ENCODE results near the gene ATP11A.

ATP11A gene

GRCh38 chr13:112743451-112744167, 53.8 kb downstream of the ATP11A start:
- Histone ChIP-seq H3K36me3 (ENCODE audit: control insufficient read depth, insufficient read depth, low read length) (no peaks in the 10 kb centered on the region), H3K9ac (ENCODE audit: low read length) (no peak overlapping the region), H3K56ac (ENCODE audit: low read length) (no peak overlapping the region), H2BK120ac (ENCODE audit: low read depth, low read length) (no peak overlapping the region), H3K4me3 (ENCODE audit: low read length) (no peak overlapping the region), H2AK5ac (ENCODE audit: low read length) (no peak overlapping the region), H3K4me2 (ENCODE audit: low read length) (no peak overlapping the region), H3K79me1 (ENCODE audit: low read length) (peaks cover 42% of the 10 kb centered on the region), H3K27me3 (ENCODE audit: insufficient read depth, low read length, poor library complexity) (no peaks in the 10 kb centered on the region), H3K23ac (ENCODE audit: low read length) (no peak overlapping the region), H3K79me2 (ENCODE audit: control insufficient read depth, insufficient read depth, low read length) (peaks cover 15% of the 10 kb centered on the region), H3K18ac (ENCODE audit: low read length) (no peak overlapping the region), H2BK15ac (replicated peaks; ENCODE audit: low read depth) (no peak overlapping the region), H2BK5ac (ENCODE audit: low read length) (no peak overlapping the region), H3K4ac (ENCODE audit: low read depth, low read length) (no peak overlapping the region), H3K4me1 (ENCODE audit: control insufficient read depth, low read depth, low read length) (no peaks in the 10 kb centered on the region), H3K27ac (ENCODE audit: low read depth, low read length) (no peak overlapping the region), H4K5ac (ENCODE audit: low read length) (no peak overlapping the region), H4K8ac (ENCODE audit: low read depth, low read length) (no peak overlapping the region)
- DNase-seq, result no peak
- no CpG with 5 or more reads among the region's 12 CpGs for WGBS (ENCODE audit: extremely low coverage, insufficient coverage, low lambda C conversion rate)

- Histone ChIP-seq H3K27me3 (ENCODE audit: insufficient read depth, low read length, poor library complexity) (no peaks in the 10 kb centered on the region), H4K8ac (ENCODE audit: low read depth, low read length) (no peak overlapping the region), H2AK5ac (ENCODE audit: low read length) (no peak overlapping the region), H2BK15ac (replicated peaks; ENCODE audit: low read depth) (no peak overlapping the region), H3K36me3 (ENCODE audit: control insufficient read depth, insufficient read depth, low read length) (no peaks in the 10 kb centered on the region), H3K4me2 (ENCODE audit: low read length) (no peak overlapping the region), H3K4me1 (ENCODE audit: control insufficient read depth, low read depth, low read length) (no peaks in the 10 kb centered on the region), H2BK120ac (ENCODE audit: low read depth, low read length) (no peak overlapping the region), H3K56ac (ENCODE audit: low read length) (no peak overlapping the region), H3K4me3 (ENCODE audit: low read length) (no peak overlapping the region), H3K79me2 (ENCODE audit: control insufficient read depth, insufficient read depth, low read length) (peaks cover 15% of the 10 kb centered on the region), H3K23ac (ENCODE audit: low read length) (no peak overlapping the region), H4K5ac (ENCODE audit: low read length) (no peak overlapping the region), H3K9ac (ENCODE audit: low read length) (no peak overlapping the region), H3K18ac (ENCODE audit: low read length) (no peak overlapping the region), H2BK5ac (ENCODE audit: low read length) (no peak overlapping the region), H3K27ac (ENCODE audit: low read depth, low read length) (no peak overlapping the region), H3K79me1 (ENCODE audit: low read length) (peaks cover 44% of the 10 kb centered on the region), H3K4ac (ENCODE audit: low read depth, low read length) (no peak overlapping the region)
- no peak for DNase-seq
- WGBS (ENCODE audit: extremely low coverage, insufficient coverage, low lambda C conversion rate), result no CpG with 5 or more reads among the region's 22 CpGs
Observed at GRCh38 chr13:112744168-112745021, 54.6 kb downstream of the ATP11A start.

- Histone ChIP-seq H3K4me3 (ENCODE audit: low read length) (no peak overlapping the region), H3K79me2 (ENCODE audit: control insufficient read depth, insufficient read depth, low read length) (peaks cover 13% of the 10 kb centered on the region), H3K56ac (ENCODE audit: low read length) (no peak overlapping the region), H3K27me3 (ENCODE audit: insufficient read depth, low read length, poor library complexity) (no peaks in the 10 kb centered on the region), H3K9ac (ENCODE audit: low read length) (no peak overlapping the region), H3K18ac (ENCODE audit: low read length) (no peak overlapping the region), H2BK15ac (replicated peaks; ENCODE audit: low read depth) (no peak overlapping the region), H3K36me3 (ENCODE audit: control insufficient read depth, insufficient read depth, low read length) (no peaks in the 10 kb centered on the region), H4K5ac (ENCODE audit: low read length) (no peak overlapping the region), H3K23ac (ENCODE audit: low read length) (no peak overlapping the region), H3K4me2 (ENCODE audit: low read length) (no peak overlapping the region), H3K79me1 (ENCODE audit: low read length) (peaks cover 40% of the 10 kb centered on the region), H4K8ac (ENCODE audit: low read depth, low read length) (no peak overlapping the region), H3K4ac (ENCODE audit: low read depth, low read length) (no peak overlapping the region), H3K4me1 (ENCODE audit: control insufficient read depth, low read depth, low read length) (no peaks in the 10 kb centered on the region), H2AK5ac (ENCODE audit: low read length) (no peak overlapping the region), H3K27ac (ENCODE audit: low read depth, low read length) (no peak overlapping the region), H2BK5ac (ENCODE audit: low read length) (no peak overlapping the region), H2BK120ac (ENCODE audit: low read depth, low read length) (no peak overlapping the region)
- WGBS (ENCODE audit: extremely low coverage, insufficient coverage, low lambda C conversion rate), result no CpG with 5 or more reads among the region's 29 CpGs
- no peak for DNase-seq
Observed at GRCh38 chr13:112746044-112746443, 56.2 kb downstream of the ATP11A start.

GRCh38 chr13:112747256-112747655, 57.4 kb downstream of the ATP11A start:
- no peak for DNase-seq
- Histone ChIP-seq H3K4ac (ENCODE audit: low read depth, low read length) (no peak overlapping the region), H3K4me3 (ENCODE audit: low read length) (no peak overlapping the region), H4K8ac (ENCODE audit: low read depth, low read length) (no peak overlapping the region), H3K4me2 (ENCODE audit: low read length) (no peak overlapping the region), H4K5ac (ENCODE audit: low read length) (no peak overlapping the region), H2BK5ac (ENCODE audit: low read length) (no peak overlapping the region), H3K4me1 (ENCODE audit: control insufficient read depth, low read depth, low read length) (no peaks in the 10 kb centered on the region), H3K27ac (ENCODE audit: low read depth, low read length) (no peak overlapping the region), H3K18ac (ENCODE audit: low read length) (no peak overlapping the region), H2AK5ac (ENCODE audit: low read length) (no peak overlapping the region), H3K56ac (ENCODE audit: low read length) (no peak overlapping the region), H2BK120ac (ENCODE audit: low read depth, low read length) (no peak overlapping the region), H3K9ac (ENCODE audit: low read length) (no peak overlapping the region), H3K27me3 (ENCODE audit: insufficient read depth, low read length, poor library complexity) (no peaks in the 10 kb centered on the region), H2BK15ac (replicated peaks; ENCODE audit: low read depth) (no peak overlapping the region), H3K79me1 (ENCODE audit: low read length) (peaks cover 32% of the 10 kb centered on the region), H3K23ac (ENCODE audit: low read length) (no peak overlapping the region), H3K36me3 (ENCODE audit: control insufficient read depth, insufficient read depth, low read length) (no peaks in the 10 kb centered on the region), H3K79me2 (ENCODE audit: control insufficient read depth, insufficient read depth, low read length) (peaks cover 13% of the 10 kb centered on the region)
- no CpG with 5 or more reads among the region's 9 CpGs for WGBS (ENCODE audit: extremely low coverage, insufficient coverage, low lambda C conversion rate)

GRCh38 chr13:112748947-112749735, 59.3 kb downstream of the ATP11A start:
- Histone ChIP-seq H3K27me3 (ENCODE audit: insufficient read depth, low read length, poor library complexity) (no peaks in the 10 kb centered on the region), H2BK120ac (ENCODE audit: low read depth, low read length) (no peak overlapping the region), H2BK5ac (ENCODE audit: low read length) (no peak overlapping the region), H2AK5ac (ENCODE audit: low read length) (no peak overlapping the region), H3K4ac (ENCODE audit: low read depth, low read length) (no peak overlapping the region), H4K5ac (ENCODE audit: low read length) (no peak overlapping the region), H3K9ac (ENCODE audit: low read length) (no peak overlapping the region), H3K36me3 (ENCODE audit: control insufficient read depth, insufficient read depth, low read length) (no peaks in the 10 kb centered on the region), H3K4me2 (ENCODE audit: low read length) (no peak overlapping the region), H3K79me2 (ENCODE audit: control insufficient read depth, insufficient read depth, low read length) (peaks cover 3% of the 10 kb centered on the region), H3K4me1 (ENCODE audit: control insufficient read depth, low read depth, low read length) (no peaks in the 10 kb centered on the region), H3K23ac (ENCODE audit: low read length) (no peak overlapping the region), H2BK15ac (replicated peaks; ENCODE audit: low read depth) (no peak overlapping the region), H3K18ac (ENCODE audit: low read length) (no peak overlapping the region), H3K27ac (ENCODE audit: low read depth, low read length) (no peak overlapping the region), H3K4me3 (ENCODE audit: low read length) (no peak overlapping the region), H3K56ac (ENCODE audit: low read length) (no peak overlapping the region), H4K8ac (ENCODE audit: low read depth, low read length) (no peak overlapping the region), H3K79me1 (ENCODE audit: low read length) (peaks cover 20% of the 10 kb centered on the region)
- no CpG with 5 or more reads among the region's 18 CpGs for WGBS (ENCODE audit: extremely low coverage, insufficient coverage, low lambda C conversion rate)
- no peak for DNase-seq
